Psoas muscle (tissue), 8 donors: ENCODE measurements around the gene CYP4F3. TPM values are rescaled to one million over a fixed set of nuclear protein-coding genes. Genes with fewer than 3 reads are reported as not detected.

Experiments
- ATAC-seq, 4 donors: fragments of 200-7000 bp; cut with Tn5 transposase; one replicate each; pipeline ENCODE4 v1.9.1; 2020; ENCODE audit warnings: moderate library complexity in 3 of 4, mild to moderate bottlenecking in 2 of 4
- DNase-seq, 2 donors: peaks; one replicate each; pipeline ENCODE4 v3.0.0-alpha.2; 2020
- H3K27ac ChIP-seq: fragments of 200-600 bp; one replicate; pipeline ENCODE4 v1.8.0; 2022
- H3K27me3 ChIP-seq, 3 donors: fragments of 200-600 bp in 1 of 3; one replicate each; pipeline versions ENCODE4 v1.6.1 to v1.8.0; 2013 to 2022; ENCODE audit warnings: low read length in 2 of 3, mild to moderate bottlenecking in 2 of 3, moderate library complexity in 1 of 3; ENCODE audit not compliant: insufficient read depth in 3 of 3
- H3K36me3 ChIP-seq, 2 donors: fragments of 200-600 bp in 1 of 2; one replicate each; pipeline versions ENCODE4 v1.6.1 to v1.8.0; 2013 to 2022; ENCODE audit warnings: low read depth in 1 of 2, mild to moderate bottlenecking in 1 of 2, moderate library complexity in 1 of 2; ENCODE audit not compliant: insufficient read depth in 1 of 2
- H3K4me1 ChIP-seq: fragments of 200-600 bp; one replicate; pipeline ENCODE4 v1.8.0; 2022
- H3K4me3 ChIP-seq: fragments of 200-600 bp; one replicate; pipeline ENCODE4 v1.8.0; 2022; ENCODE audit warnings: mild to moderate bottlenecking
- H3K9me3 ChIP-seq: fragments of 200-600 bp; one replicate; pipeline ENCODE4 v1.8.0; 2022
- WGBS, 3 donors: extraction: QIAGEN DNeasy Blood & Tissue Kit; methylation state at CpG; one replicate each; pipeline versions ENCODE4 v1.1.6 to v1.1.7; 2013; 5-methylcytosine and 5-hydroxymethylcytosine counted together
- intact Hi-C, 2 donors: fragments of 100-400 bp; cut with DNase I; formaldehyde crosslinking; loops; one replicate each; pipeline versions ENCODE4 v1.11.0 to v1.14.2; 2022
- polyA plus RNA-seq, 3 donors: library from polyadenylated mRNA; stranded (reverse); fragments of 200-250 nt; gene quantifications; one replicate each; pipeline ENCODE4 v1.2.3, GENCODE V29; 2013
- total RNA-seq, 4 donors: library from RNA; stranded (reverse); fragmentation: NEBNext Ultra II Directional in 2 of 4; extraction: Animal tissue kit (Norgen Biotek cat#: 25700) in 2 of 4; gene quantifications; one replicate each; pipeline versions ENCODE4 v1.2.1 to v1.2.4, GENCODE V29; 2021 to 2023
- TF ChIP-seq, protein P1 (sequence below): fragments of 200-600 bp; IDR thresholded peaks from one replicate; pipeline ENCODE4 v1.8.0; 2022; ENCODE audit warnings: antibody characterized with exemption
- donor health status: healthy with polysubstance abuse.
- donor health status: DM: no; HTN: no; CAD: no; lungs with moderate emphysema.
- donor health status: Bipolar disorder and iron deficiency.
- donor health status: healthy.
- donor health status: DM: yes; HTN: yes; CAD: no.
- donor health status: DM: no; HTN: no; CAD: no.
- donor health status: DM: no; HTN: no; CAD: no.
- donor health status: DM: yes; HTN: yes; CAD: no.

The CYP4F3 gene
- total and polyA plus RNA-seq, 7 donors, result 0.01 to 0.43 (median 0.04) TPM; not detected in 1

DNA sequence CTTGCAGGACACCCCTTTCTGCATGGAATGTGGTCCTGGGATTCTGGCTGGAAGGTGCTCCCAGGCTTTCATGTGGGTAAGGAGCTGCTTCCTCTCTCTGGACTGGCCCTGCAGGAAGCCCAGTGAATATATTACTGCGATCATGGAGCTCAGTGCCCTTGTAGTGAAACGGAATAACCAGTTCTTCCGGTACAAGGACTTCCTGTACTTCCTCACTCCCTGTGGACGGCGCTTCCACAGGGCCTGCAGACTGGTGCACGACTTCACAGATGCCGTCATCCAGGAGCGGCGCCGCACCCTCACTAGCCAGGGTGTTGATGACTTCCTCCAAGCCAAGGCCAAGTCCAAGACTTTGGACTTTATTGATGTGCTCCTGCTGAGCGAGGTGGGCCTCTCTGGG lies 17.7 kb upstream of the CYP4F3 start:
- H3K27ac ChIP-seq, result no peak overlapping the region
- intact Hi-C loops, result no loop called here
- no peaks in the 10 kb centered on the region for H3K36me3 ChIP-seq
- TF ChIP-seq, protein P1, sequence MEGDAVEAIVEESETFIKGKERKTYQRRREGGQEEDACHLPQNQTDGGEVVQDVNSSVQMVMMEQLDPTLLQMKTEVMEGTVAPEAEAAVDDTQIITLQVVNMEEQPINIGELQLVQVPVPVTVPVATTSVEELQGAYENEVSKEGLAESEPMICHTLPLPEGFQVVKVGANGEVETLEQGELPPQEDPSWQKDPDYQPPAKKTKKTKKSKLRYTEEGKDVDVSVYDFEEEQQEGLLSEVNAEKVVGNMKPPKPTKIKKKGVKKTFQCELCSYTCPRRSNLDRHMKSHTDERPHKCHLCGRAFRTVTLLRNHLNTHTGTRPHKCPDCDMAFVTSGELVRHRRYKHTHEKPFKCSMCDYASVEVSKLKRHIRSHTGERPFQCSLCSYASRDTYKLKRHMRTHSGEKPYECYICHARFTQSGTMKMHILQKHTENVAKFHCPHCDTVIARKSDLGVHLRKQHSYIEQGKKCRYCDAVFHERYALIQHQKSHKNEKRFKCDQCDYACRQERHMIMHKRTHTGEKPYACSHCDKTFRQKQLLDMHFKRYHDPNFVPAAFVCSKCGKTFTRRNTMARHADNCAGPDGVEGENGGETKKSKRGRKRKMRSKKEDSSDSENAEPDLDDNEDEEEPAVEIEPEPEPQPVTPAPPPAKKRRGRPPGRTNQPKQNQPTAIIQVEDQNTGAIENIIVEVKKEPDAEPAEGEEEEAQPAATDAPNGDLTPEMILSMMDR, result no peak
- ATAC-seq, result no peak
- no peak overlapping the region for H3K4me3 ChIP-seq
- H3K9me3 ChIP-seq, result peaks cover 3% of the 10 kb centered on the region
- 62 to 63% (median 62%) methylated on average over 11 of the region's 11 CpGs for WGBS, 3 donors
- no peak for DNase-seq
- peaks cover 0 to 5% (median 0%) of the 10 kb centered on the region in 3 donors for H3K27me3 ChIP-seq
- H3K4me1 ChIP-seq, result no peaks in the 10 kb centered on the region

GRCh38 chr19:15623711-15624318 lies 16.9 kb upstream of the CYP4F3 start:
- Histone ChIP-seq H3K27me3 (no peaks in the 10 kb centered on the region), H3K36me3 (no peaks in the 10 kb centered on the region), H3K9me3 (peaks cover 3% of the 10 kb centered on the region), H3K27ac (no peak overlapping the region), H3K4me1 (no peaks in the 10 kb centered on the region), H3K4me3 (no peak overlapping the region)
- WGBS, 3 donors, result 4 to 10% (median 8%) methylated on average over 9 of the region's 9 CpGs
- DNase-seq (no peak), ATAC-seq (no peak)
- intact Hi-C loops, result no loop called here
- TF ChIP-seq, protein P1, result no peak

DNA sequence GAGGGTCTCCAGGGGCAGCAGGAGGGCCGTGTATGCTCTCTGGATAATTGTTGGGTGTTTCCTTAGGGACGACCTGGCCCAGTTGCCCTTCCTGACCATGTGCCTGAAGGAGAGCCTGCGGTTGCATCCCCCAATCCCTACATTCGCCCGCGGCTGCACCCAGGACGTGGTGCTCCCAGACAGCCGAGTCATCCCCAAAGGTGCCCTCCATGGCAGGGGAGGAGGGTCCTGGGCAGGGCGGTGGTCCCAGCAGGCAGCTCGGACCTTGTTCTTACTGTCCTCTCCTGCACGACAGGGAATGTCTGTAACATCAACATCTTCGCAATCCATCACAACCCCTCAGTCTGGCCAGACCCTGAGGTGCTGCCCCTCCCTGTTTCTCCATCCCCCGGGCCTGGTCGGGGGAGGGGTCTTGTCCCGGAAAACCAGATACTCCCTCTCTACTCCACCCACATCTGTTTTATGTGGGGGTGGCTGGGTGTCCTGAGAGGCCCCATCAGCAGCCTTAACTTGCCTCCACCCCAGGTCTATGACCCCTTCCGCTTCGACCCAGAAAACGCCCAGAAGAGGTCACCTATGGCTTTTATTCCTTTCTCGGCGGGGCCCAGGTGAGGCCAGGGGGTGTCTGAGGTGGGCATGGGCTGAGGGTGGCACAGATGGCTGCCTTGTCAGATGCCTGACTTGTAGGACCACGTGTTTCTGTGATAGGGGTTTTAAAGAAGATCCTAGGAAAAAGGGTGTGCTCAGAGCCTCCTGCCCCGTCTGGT lies 12.3 kb upstream of the CYP4F3 start:
- H3K27me3 ChIP-seq, result peaks cover 0 to 5% (median 2%) of the 10 kb centered on the region in 3 donors
- TF ChIP-seq, protein P1, result no peak
- DNase-seq, result no peak
- no peaks in the 10 kb centered on the region for H3K36me3 ChIP-seq
- 54 to 62% (median 55%) methylated on average over 18 to 22 of the region's 22 CpGs for WGBS, 3 donors
- H3K9me3 ChIP-seq, result peaks cover 3% of the 10 kb centered on the region
- no peak overlapping the region for H3K4me3 ChIP-seq
- H3K4me1 ChIP-seq, result no peaks in the 10 kb centered on the region
- no peak for ATAC-seq
- intact Hi-C loops, result loop anchor here in 1 of 2 donors (5.0 kb wide), 1 partner anchor 554 kb away; no protein-coding TSS in a partner anchor
- no peak overlapping the region for H3K27ac ChIP-seq

DNA sequence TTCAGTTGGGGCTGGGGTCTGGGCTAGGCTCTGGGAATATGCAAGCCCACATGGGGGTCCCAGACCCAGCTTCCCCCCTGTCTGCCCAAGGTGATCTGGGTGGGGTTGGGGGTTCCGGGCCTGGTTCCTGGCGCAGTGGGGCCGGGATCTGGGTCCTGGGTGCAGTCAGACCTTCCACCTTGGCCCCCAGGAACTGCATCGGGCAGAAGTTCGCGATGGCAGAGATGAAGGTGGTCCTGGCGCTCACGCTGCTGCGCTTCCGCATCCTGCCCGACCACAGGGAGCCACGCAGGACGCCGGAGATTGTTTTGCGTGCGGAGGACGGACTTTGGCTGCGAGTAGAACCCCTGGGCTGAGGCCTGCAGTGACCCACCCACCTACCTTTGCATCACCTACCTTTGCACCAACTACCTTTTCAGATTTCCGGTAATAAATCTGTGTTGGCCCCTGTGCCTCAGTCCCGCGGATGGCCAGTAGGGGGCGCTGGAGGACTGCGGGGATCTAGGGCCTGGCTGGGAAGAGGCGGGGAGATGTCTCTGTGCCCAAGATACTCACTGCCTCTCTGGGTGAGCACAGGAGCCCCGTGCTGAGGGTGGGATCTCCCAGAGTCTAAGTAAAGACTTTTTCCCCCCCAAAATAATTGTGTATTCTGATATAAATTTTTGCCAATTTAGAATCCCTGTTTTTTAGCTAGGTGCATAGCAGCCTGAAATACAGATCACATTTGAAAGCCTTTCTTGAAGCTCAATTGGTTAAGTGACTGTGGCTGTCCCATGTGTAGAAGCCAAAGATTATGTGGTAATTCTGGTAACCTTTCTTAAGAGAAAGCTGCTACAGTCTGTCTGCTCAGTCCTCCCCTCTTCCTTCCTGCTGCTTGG lies 11.5 kb upstream of the CYP4F3 start:
- intact Hi-C loops, result loop anchor here in 1 of 2 donors (5.0 kb wide), 1 partner anchor 553 kb away; no protein-coding TSS in a partner anchor
- DNase-seq (peak; percentile 74 to 85), ATAC-seq (peak in 2 of 4 donors; percentile 51 to 53)
- Histone ChIP-seq H3K36me3 (no peaks in the 10 kb centered on the region), H3K27me3 (peaks cover 0 to 5% (median 2%) of the 10 kb centered on the region in 3 donors), H3K27ac (no peak overlapping the region), H3K4me3 (no peak overlapping the region), H3K4me1 (no peaks in the 10 kb centered on the region), H3K9me3 (peaks cover 3% of the 10 kb centered on the region)
- TF ChIP-seq, protein P1, result peak; percentile 68
- WGBS, 3 donors, result 7 to 16% (median 10%) methylated on average over 25 of the region's 25 CpGs
